Measurements from ENCODE around the gene ALDH1L1.

DNA sequence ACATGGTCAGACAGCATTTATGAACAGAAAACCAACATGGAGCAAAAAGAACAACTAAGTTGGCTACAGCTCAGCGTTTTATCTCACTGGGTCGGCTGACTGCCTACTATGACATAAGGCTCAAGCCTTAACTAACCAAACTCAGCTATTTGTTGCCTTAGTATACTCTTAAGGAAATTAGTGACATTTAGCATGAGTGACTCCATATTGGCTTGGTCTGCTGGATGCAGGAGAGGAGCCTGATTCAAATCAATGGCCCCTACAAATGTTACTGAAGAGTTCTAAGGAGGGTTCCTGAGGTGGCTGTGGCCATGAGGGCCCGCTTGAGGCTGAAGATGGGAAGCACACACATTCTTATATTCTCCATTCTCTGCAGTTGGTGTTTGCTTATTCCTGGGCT lies 20.1 kb upstream of the ALDH1L1 start:
- no peak for TF ChIP-seq POLR2A (IDR thresholded peaks at IDR 0.05; ENCODE audit: low read length)
- TF ChIP-seq GATA1 (IDR thresholded peaks at IDR 0.05; ENCODE audit: low read depth, low read length): no peak

Data from erythroblast (primary cell).